Psoas muscle (tissue), 8 donors: ENCODE measurements around the gene PDE8B. TPM values are rescaled to one million over a fixed set of nuclear protein-coding genes. Genes with fewer than 3 reads are reported as not detected.

Source experiments
- ATAC-seq, 4 donors: fragments of 200-7000 bp; cut with Tn5 transposase; one replicate each; pipeline ENCODE4 v1.9.1; 2020; ENCODE audit warnings: moderate library complexity in 3 of 4, mild to moderate bottlenecking in 2 of 4
- DNase-seq, 2 donors: peaks; one replicate each; pipeline ENCODE4 v3.0.0-alpha.2; 2020
- H3K27ac ChIP-seq: fragments of 200-600 bp; one replicate; pipeline ENCODE4 v1.8.0; 2022
- H3K27me3 ChIP-seq, 3 donors: fragments of 200-600 bp in 1 of 3; one replicate each; pipeline versions ENCODE4 v1.6.1 to v1.8.0; 2013 to 2022; ENCODE audit warnings: low read length in 2 of 3, mild to moderate bottlenecking in 2 of 3, moderate library complexity in 1 of 3; ENCODE audit not compliant: insufficient read depth in 3 of 3
- H3K36me3 ChIP-seq, 2 donors: fragments of 200-600 bp in 1 of 2; one replicate each; pipeline versions ENCODE4 v1.6.1 to v1.8.0; 2013 to 2022; ENCODE audit warnings: low read depth in 1 of 2, mild to moderate bottlenecking in 1 of 2, moderate library complexity in 1 of 2; ENCODE audit not compliant: insufficient read depth in 1 of 2
- H3K4me1 ChIP-seq: fragments of 200-600 bp; one replicate; pipeline ENCODE4 v1.8.0; 2022
- H3K4me3 ChIP-seq: fragments of 200-600 bp; one replicate; pipeline ENCODE4 v1.8.0; 2022; ENCODE audit warnings: mild to moderate bottlenecking
- H3K9me3 ChIP-seq: fragments of 200-600 bp; one replicate; pipeline ENCODE4 v1.8.0; 2022
- CTCF ChIP-seq: fragments of 200-600 bp; IDR thresholded peaks from one replicate; pipeline ENCODE4 v1.8.0; 2022; ENCODE audit warnings: antibody characterized with exemption
- WGBS, 3 donors: extraction: QIAGEN DNeasy Blood & Tissue Kit; methylation state at CpG; one replicate each; pipeline versions ENCODE4 v1.1.6 to v1.1.7; 2013; 5-methylcytosine and 5-hydroxymethylcytosine counted together
- intact Hi-C, 2 donors: fragments of 100-400 bp; cut with DNase I; formaldehyde crosslinking; loops; one replicate each; pipeline versions ENCODE4 v1.11.0 to v1.14.2; 2022
- polyA plus RNA-seq, 3 donors: library from polyadenylated mRNA; stranded (reverse); fragments of 200-250 nt; gene quantifications; one replicate each; pipeline ENCODE4 v1.2.3, GENCODE V29; 2013
- total RNA-seq, 4 donors: library from RNA; stranded (reverse); fragmentation: NEBNext Ultra II Directional in 2 of 4; extraction: Animal tissue kit (Norgen Biotek cat#: 25700) in 2 of 4; gene quantifications; one replicate each; pipeline versions ENCODE4 v1.2.1 to v1.2.4, GENCODE V29; 2021 to 2023
- donor health status: healthy with polysubstance abuse.
- donor health status: DM: no; HTN: no; CAD: no; lungs with moderate emphysema.
- donor health status: Bipolar disorder and iron deficiency.
- donor health status: healthy.
- donor health status: DM: yes; HTN: yes; CAD: no.
- donor health status: DM: no; HTN: no; CAD: no.
- donor health status: DM: no; HTN: no; CAD: no.
- donor health status: DM: yes; HTN: yes; CAD: no.

Gene PDE8B
- total and polyA plus RNA-seq, 7 donors = 0.12 to 2.9 (median 0.46) TPM

GRCh38 chr5:77213601-77214000, 3.1 kb downstream of the PDE8B start:
- Histone ChIP-seq H3K36me3 (no peaks in the 10 kb centered on the region), H3K4me1 (no peaks in the 10 kb centered on the region), H3K4me3 (no peak overlapping the region), H3K27ac (no peak overlapping the region), H3K9me3 (no peaks in the 10 kb centered on the region), H3K27me3 (peaks cover 6 to 77% (median 10%) of the 10 kb centered on the region in 3 donors)
- no peak for ATAC-seq
- 77 to 83% (median 80%) methylated on average over 1 of the region's 1 CpG for whole genome bisulfite sequencing, 3 donors
- TF ChIP-seq CTCF = no peak
- intact Hi-C loops = no loop called here
- no peak for DNase-seq

- WGBS, 3 donors = 51 to 61% (median 51%) methylated on average over 4 of the region's 4 CpGs
- no peak for ATAC-seq
- no peaks in the 10 kb centered on the region for H3K36me3 ChIP-seq
These were observed 3.7 kb downstream of the PDE8B start for GRCh38 chr5:77214151-77214550.

GRCh38 chr5:77218263-77218662, 7.8 kb downstream of the PDE8B start:
- intact Hi-C loops = no loop called here
- no peaks in the 10 kb centered on the region for H3K9me3 ChIP-seq
- H3K27me3 ChIP-seq = peaks cover 2 to 43% (median 4%) of the 10 kb centered on the region in 3 donors
- H3K27ac ChIP-seq = no peak overlapping the region
- ATAC-seq = no peak
- no peak overlapping the region for H3K4me3 ChIP-seq
- WGBS, 3 donors = 62 to 64% (median 63%) methylated on average over 4 of the region's 4 CpGs
- H3K36me3 ChIP-seq = no peaks in the 10 kb centered on the region
- no peaks in the 10 kb centered on the region for H3K4me1 ChIP-seq
- DNase-seq = no peak
- no peak for TF ChIP-seq CTCF

More at GRCh38 chr5:77214151-77214550, 3.7 kb downstream of the PDE8B start:
- Histone ChIP-seq H3K9me3 (no peaks in the 10 kb centered on the region), H3K27me3 (peaks cover 6 to 79% (median 9%) of the 10 kb centered on the region in 3 donors), H3K27ac (no peak overlapping the region), H3K4me3 (no peak overlapping the region), H3K4me1 (no peaks in the 10 kb centered on the region)
- DNase-seq = no peak
- intact Hi-C loops = no loop called here
- TF ChIP-seq CTCF = no peak

GRCh38 chr5:77221115-77221514, 10.6 kb downstream of the PDE8B start:
- Histone ChIP-seq H3K9me3 (no peaks in the 10 kb centered on the region), H3K27me3 (peaks cover 0 to 23% (median 4%) of the 10 kb centered on the region in 3 donors), H3K27ac (no peak overlapping the region), H3K4me1 (no peaks in the 10 kb centered on the region), H3K36me3 (no peaks in the 10 kb centered on the region), H3K4me3 (no peak overlapping the region)
- DNase-seq (no peak), ATAC-seq (no peak)
- TF ChIP-seq CTCF = no peak
- 89 to 94% (median 90%) methylated on average over 3 of the region's 3 CpGs for WGBS, 3 donors
- intact Hi-C loops = no loop called here

GRCh38 chr5:77222722-77223121, 12.2 kb downstream of the PDE8B start:
- intact Hi-C loops = no loop called here
- H3K9me3 ChIP-seq = no peaks in the 10 kb centered on the region
- no peaks in the 10 kb centered on the region for H3K36me3 ChIP-seq
- no peaks in the 10 kb centered on the region for H3K4me1 ChIP-seq
- H3K27me3 ChIP-seq = peaks cover 0 to 10% (median 4%) of the 10 kb centered on the region in 3 donors
- TF ChIP-seq CTCF = no peak
- ATAC-seq = no peak
- WGBS, 3 donors = 69 to 74% (median 74%) methylated on average over 1 of the region's 1 CpG
- no peak overlapping the region for H3K27ac ChIP-seq
- no peak overlapping the region for H3K4me3 ChIP-seq
- no peak for DNase-seq
